Sigmoid colon (tissue), 3 donors: ENCODE data around the gene CLIC2.
"Not testable (repeated sequence)": the region's sequence is repeated elsewhere in the genome, so short reads cannot be mapped to it uniquely, and the experiment has no call there.

Source experiments
- CTCF ChIP-seq, 4 experiments: fragments of 450-650 bp in 3 of 4; fragments of 200-600 bp in 1 of 4; IDR thresholded peaks; one replicate each; pipeline ENCODE4 v1.5.1; 2016 to 2019; ENCODE audit warnings: antibody characterized with exemption in 4 of 4, mild to moderate bottlenecking in 3 of 4, moderate library complexity in 2 of 4
- POLR2A ChIP-seq, 2 donors: fragments of 450-650 bp; IDR thresholded peaks; one replicate each; pipeline ENCODE4 v1.6.1; 2016; ENCODE audit warnings: antibody characterized with exemption in 2 of 2, mild to moderate bottlenecking in 2 of 2, moderate library complexity in 2 of 2

GRCh38 chrX:155382529-155382967 is 48.1 kb upstream of the CLIC2 start:
- TF ChIP-seq CTCF, POLR2A (IDR thresholded peaks at IDR 0.05): not testable (repeated sequence)
